Stimulated activated CD4-positive, alpha-beta T cell treated with anti-CD3 and anti-CD28 coated beads, Interleukin-2, amount 100 ng/mL, for 48 hours (primary cell): ENCODE results near the gene PLEKHG3.

Experiments used
- DNase-seq, 2 donors: peaks; one replicate each; pipeline ENCODE4 v3.0.0-alpha.2; 2020

PLEKHG3 gene

DNA sequence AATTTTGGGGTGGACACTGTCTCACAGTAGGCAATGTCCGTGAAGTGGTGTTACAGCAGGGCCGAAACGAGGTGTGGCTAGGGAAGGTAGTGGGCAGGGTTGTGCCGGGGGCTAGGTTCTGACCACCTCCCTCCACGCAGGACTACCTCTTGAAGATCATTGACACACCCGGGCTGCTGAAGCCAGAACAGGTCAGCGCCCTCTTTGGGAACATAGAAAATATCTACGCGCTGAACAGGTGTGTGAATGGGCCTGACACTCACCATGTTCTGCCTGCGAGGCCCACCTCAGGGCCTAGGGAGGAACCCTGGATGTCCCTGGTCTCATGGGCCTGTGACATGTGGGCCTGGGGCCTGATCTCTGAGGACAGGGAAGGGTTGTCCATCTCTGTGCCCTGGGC, 24.6 kb downstream of the PLEKHG3 start:
- DNase-seq = no peak

GRCh38 chr14:64729386-64730060, 25.3 kb downstream of the PLEKHG3 start:
- DNase-seq = no peak

DNA sequence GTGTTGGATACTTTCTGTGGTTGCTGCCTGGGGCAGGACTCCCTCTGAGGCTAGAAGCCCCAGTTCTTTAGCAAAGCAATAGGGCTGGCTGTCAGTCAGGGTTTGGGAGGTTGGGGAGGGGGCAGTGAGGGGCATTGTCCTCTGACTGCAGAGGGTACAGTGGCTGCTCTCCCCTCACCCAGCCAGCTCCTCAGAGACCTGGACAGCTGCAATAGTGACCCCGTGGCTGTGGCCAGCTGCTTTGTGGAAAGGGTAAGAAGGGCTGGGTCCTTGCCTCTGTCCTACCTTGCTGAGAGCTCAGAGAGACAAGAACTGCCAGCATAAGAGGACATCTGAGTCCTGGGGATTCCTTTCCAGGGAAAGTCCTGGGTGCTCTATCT, 25.8 kb downstream of the PLEKHG3 start:
- no peak for DNase-seq

DNA sequence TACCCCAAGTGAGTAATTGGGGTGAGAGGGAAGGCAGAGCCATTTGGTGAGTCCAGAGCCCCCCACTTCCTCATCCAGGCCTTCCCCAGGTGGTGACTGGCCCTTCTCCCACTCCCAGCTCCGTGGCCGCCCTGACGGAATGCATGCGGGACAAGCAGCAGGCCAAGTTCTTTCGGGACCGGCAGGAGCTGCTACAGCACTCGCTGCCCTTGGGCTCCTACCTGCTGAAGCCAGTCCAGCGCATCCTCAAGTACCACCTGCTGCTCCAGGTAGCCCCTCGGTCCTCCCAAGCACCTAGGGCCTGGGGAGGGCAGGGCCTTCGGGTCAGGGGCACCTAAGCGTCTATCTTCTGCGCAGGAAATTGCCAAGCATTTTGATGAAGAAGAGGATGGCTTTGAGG, 26.5 kb downstream of the PLEKHG3 start:
- no peak for DNase-seq

- DNase-seq = no peak
These were observed 26.9 kb downstream of the PLEKHG3 start for GRCh38 chr14:64731141-64731581.

DNA sequence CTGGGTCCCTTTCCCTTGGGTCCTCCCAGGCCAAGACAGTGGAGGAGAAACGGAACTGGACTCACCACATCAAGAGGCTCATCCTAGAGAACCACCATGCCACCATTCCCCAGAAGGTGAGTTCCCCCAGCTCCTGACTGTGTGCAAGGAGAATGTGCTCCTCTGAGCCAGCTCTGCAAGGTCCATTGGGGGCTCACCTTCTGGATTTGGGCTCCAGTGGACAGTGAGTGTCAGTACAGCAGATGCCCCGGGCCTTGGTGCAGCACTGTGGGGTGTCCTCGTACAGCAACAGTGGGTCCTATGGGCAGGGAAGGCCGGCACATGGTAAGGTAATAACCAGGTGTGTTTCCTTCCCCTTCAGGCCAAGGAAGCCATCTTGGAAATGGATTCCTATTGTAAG, 27.8 kb downstream of the PLEKHG3 start:
- DNase-seq = no peak

DNA sequence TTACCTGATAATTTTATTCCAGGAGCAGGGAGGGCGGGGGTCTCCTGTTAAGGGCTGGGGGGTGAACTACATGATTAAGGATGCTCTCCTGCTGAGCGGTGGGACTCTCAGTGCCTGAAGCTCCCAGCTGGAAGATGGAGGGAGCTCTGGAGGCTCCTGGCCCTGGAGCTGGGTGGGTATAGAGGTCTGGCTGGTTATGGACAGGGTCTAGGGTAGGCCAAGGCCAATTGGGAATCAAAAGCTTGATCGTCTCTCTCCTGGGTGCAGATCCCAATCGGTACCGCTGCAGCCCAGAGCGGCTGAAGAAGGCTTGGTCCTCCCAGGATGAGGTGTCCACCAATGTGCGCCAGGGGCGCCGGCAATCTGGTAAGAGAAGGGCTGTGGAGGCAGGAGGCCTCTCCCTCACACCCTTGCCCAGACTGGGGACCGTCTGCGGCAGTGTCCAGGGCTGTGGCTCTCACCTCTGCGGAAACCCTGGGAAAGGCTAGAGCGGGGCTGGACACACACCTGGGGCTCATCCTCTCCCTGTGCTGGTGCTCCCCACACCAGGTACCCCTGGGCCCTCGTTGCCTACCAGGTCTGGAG, 28.4 kb downstream of the PLEKHG3 start:
- no peak for DNase-seq

GRCh38 chr14:64733321-64733720, 29.1 kb downstream of the PLEKHG3 start:
- no peak for DNase-seq

DNA sequence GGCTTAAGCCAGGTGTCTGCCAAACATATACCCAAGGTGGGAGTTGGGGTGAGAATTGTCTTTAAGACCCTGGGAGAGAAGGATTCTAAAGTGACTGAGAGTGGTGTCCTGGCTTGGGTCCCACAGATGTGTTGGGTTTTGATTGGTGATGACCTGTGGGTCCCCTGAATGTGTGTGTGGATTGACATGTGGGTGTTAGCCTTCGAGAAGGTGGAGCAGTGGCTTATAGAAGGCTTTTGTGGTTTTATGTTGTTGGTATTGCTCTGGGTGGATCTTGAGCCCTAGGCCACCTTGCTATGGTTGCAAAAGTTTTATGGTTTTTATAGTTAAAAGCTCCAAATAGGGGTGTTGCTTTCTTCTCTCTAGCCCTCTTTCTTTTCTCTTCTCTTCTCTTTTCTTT, 29.7 kb downstream of the PLEKHG3 start:
- no peak for DNase-seq

- DNase-seq = no peak
These were observed 30.8 kb downstream of the PLEKHG3 start for GRCh38 chr14:64734990-64735389.

DNA sequence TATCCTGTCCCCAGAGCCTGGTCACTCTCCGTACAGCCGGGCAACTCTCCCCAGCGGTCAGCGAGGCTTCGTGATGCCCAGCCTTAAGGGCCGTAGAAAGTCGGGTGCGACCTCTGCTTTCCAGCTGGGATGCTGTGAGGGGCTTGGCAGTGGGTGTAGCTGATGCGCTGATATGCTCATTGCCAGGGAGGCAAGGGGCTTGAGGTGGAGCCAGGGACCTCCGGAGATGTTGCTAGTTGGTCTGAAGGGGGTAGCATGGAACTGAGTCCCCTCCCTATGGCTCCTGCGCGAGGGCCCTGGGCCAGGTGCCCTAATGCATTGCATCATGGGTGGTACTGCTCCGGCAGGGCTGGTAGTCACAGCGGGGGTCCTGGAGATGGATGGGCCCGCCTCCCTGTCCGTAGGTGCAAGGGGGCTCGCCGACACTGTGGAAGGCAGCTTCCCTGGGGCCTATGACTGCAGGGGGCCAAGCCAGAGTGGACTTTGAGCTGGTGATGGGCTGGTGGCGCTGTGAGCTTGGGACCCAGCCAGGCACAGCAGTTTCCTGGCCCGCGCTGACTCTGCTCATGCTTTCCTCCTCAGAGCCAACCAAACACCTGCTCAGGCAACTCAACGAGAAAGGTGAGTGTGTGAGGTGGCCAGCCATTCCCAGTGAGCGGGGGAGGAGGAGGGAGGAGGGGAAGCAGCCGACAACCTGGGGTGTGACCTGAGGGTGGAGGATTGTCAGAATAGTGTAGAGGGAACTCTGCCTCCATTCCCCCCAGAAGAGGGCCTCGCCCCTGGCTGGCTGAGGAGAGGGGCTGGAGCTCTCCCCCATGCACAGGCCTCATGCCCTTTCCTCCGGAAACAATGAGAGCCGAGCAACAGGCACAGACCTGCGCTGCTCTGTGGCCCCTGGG, 32.3 kb downstream of the PLEKHG3 start:
- no peak for DNase-seq

DNA sequence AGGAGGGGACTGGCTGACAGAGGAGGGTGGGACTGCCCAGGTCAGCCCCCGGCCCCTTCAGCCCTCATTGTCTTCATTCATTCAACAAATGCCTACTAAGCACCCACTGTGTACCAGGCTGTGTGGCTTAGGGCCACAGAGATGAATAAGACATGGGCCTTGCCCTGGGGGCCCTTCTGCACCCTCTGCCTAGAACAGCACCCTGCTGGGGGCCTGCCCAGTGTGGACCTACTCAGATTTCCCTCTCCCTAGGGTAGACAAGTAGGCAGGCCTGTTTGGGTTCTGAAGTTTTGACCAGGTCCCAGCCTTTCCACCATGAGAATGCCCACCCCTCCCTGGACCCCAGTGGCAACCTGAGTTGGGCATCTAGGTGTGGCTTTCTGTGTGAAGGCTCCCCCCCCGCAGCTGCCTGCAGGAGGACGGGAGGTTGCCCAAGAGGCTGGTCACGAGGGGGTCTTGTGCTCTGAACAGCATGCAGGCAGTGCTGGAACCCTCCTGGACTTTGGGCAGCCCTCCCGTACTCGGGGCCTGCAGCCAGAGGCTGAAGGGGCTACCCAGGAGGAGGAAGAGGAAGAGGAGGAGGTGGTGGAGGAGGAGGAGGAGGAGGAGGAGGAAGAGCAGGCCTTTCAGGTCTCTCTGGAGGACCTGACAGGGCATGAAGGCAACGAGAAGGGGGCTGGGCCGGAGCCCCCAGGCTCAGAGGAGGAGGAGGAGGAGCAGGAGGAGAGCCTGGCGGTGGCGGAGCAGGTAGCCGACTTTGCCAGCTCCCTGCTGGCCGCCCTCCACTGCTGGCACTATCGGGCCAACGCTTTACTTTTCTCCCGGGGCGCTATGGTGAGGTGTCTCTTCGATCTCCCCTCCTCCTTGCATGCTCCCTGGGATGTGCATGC, 33.4 kb downstream of the PLEKHG3 start:
- DNase-seq = no peak

- no peak for DNase-seq
These were observed 34.1 kb downstream of the PLEKHG3 start for GRCh38 chr14:64738281-64738804.

GRCh38 chr14:64741200-64741599, 37.0 kb downstream of the PLEKHG3 start:
- no peak for DNase-seq

DNA sequence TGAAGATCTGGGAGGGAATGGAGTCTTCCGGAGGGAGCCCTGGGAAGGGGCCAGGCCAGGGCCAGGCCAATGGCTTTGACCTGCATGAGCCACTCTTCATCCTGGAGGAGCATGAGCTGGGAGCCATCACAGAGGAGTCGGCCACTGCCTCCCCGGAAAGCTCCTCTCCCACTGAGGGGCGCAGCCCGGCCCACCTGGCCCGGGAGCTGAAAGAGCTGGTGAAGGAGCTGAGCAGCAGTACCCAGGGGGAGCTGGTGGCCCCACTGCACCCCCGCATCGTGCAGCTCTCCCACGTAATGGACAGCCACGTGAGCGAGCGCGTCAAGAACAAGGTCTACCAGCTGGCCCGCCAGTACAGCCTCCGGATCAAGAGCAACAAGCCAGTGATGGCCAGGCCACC, 37.7 kb downstream of the PLEKHG3 start:
- no peak for DNase-seq

DNA sequence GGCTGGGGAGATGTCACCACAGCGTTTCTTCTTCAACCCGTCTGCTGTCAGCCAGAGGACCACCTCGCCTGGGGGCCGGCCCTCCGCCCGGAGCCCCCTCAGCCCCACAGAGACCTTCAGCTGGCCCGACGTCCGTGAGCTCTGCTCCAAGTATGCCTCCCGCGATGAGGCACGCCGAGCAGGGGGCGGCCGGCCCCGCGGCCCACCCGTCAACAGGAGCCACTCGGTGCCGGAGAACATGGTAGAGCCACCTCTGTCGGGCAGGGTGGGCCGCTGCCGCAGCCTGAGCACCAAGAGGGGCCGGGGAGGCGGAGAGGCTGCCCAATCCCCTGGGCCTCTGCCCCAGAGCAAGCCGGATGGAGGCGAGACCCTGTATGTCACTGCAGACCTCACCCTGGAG, 38.8 kb downstream of the PLEKHG3 start:
- no peak for DNase-seq

GRCh38 chr14:64745511-64746091, 41.4 kb downstream of the PLEKHG3 start:
- DNase-seq = no peak

- no peak for DNase-seq
These were observed 42.4 kb downstream of the PLEKHG3 start for GRCh38 chr14:64746298-64747250.

GRCh38 chr14:64747327-64747726, 43.1 kb downstream of the PLEKHG3 start:
- DNase-seq = no peak

- no peak for DNase-seq
These were observed 44.3 kb downstream of the PLEKHG3 start for GRCh38 chr14:64748521-64748920.
